ENCODE measurements around the gene STX2.

The STX2 gene

GRCh38 chr12:130780880-130781575, 58.0 kb downstream of the STX2 start:
- DNase-seq, result no peak
- no peak overlapping the region for H3K4me3 Mint-ChIP-seq
- TF ChIP-seq CTCF (IDR thresholded peaks at IDR 0.05), result no peak
- no peak overlapping the region for H3K27ac Mint-ChIP-seq
- peaks cover 19% of the 10 kb centered on the region for H3K9me3 Mint-ChIP-seq
- H3K27me3 Mint-ChIP-seq (ENCODE audit: low read depth, poor library complexity), result peaks cover 23% of the 10 kb centered on the region
- H3K36me3 Mint-ChIP-seq (ENCODE audit: low read depth), result peaks cover 25% of the 10 kb centered on the region
- H3K4me1 Mint-ChIP-seq, result peaks cover 7% of the 10 kb centered on the region

DNA sequence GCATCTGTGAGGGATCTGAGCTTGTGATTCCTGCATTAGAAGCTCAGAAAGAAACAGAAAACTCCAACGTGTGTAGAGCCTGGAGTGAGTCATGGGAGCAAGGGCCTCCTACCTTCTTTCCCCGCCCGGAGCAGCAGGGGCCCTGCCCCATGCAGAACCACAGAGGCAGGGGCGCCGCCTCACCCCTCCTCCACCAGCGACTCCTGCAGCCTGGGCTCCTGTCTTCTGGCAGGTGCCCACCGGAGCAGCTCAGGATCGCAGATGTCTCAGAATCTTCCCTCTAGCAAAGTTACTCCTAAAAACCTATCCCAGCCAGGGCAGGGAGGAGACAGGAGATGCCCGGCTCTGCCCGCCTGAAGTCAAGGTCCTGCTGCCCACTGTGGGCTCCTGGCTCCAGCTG, 58.7 kb downstream of the STX2 start:
- no peak for TF ChIP-seq CTCF (IDR thresholded peaks at IDR 0.05)
- Mint-ChIP-seq H3K27ac (no peak overlapping the region), H3K4me1 (peaks cover 14% of the 10 kb centered on the region), H3K27me3 (ENCODE audit: low read depth, poor library complexity) (peaks cover 29% of the 10 kb centered on the region), H3K9me3 (peaks cover 17% of the 10 kb centered on the region), H3K36me3 (ENCODE audit: low read depth) (peaks cover 23% of the 10 kb centered on the region), H3K4me3 (no peak overlapping the region)
- no peak for DNase-seq

GRCh38 chr12:130778776-130779175, 60.3 kb downstream of the STX2 start:
- peaks cover 14% of the 10 kb centered on the region for H3K4me1 Mint-ChIP-seq
- TF ChIP-seq CTCF (IDR thresholded peaks at IDR 0.05), result no peak

GRCh38 chr12:130776857-130777339, 62.2 kb downstream of the STX2 start:
- Mint-ChIP-seq H3K4me1 (peaks cover 14% of the 10 kb centered on the region), H3K36me3 (ENCODE audit: low read depth) (no peaks in the 10 kb centered on the region), H3K9me3 (no peaks in the 10 kb centered on the region), H3K27ac (no peak overlapping the region), H3K4me3 (peak overlapping the region; percentile 79), H3K27me3 (ENCODE audit: low read depth, poor library complexity) (peaks cover 31% of the 10 kb centered on the region)
- TF ChIP-seq CTCF (IDR thresholded peaks at IDR 0.05), result no peak
- DNase-seq, result no peak

More at GRCh38 chr12:130778776-130779175, 60.3 kb downstream of the STX2 start:
- peaks cover 8% of the 10 kb centered on the region for H3K36me3 Mint-ChIP-seq (ENCODE audit: low read depth)
- H3K9me3 Mint-ChIP-seq, result peaks cover 3% of the 10 kb centered on the region
- peaks cover 33% of the 10 kb centered on the region for H3K27me3 Mint-ChIP-seq (ENCODE audit: low read depth, poor library complexity)
- no peak overlapping the region for H3K27ac Mint-ChIP-seq
- no peak overlapping the region for H3K4me3 Mint-ChIP-seq
- no peak for DNase-seq

DNA sequence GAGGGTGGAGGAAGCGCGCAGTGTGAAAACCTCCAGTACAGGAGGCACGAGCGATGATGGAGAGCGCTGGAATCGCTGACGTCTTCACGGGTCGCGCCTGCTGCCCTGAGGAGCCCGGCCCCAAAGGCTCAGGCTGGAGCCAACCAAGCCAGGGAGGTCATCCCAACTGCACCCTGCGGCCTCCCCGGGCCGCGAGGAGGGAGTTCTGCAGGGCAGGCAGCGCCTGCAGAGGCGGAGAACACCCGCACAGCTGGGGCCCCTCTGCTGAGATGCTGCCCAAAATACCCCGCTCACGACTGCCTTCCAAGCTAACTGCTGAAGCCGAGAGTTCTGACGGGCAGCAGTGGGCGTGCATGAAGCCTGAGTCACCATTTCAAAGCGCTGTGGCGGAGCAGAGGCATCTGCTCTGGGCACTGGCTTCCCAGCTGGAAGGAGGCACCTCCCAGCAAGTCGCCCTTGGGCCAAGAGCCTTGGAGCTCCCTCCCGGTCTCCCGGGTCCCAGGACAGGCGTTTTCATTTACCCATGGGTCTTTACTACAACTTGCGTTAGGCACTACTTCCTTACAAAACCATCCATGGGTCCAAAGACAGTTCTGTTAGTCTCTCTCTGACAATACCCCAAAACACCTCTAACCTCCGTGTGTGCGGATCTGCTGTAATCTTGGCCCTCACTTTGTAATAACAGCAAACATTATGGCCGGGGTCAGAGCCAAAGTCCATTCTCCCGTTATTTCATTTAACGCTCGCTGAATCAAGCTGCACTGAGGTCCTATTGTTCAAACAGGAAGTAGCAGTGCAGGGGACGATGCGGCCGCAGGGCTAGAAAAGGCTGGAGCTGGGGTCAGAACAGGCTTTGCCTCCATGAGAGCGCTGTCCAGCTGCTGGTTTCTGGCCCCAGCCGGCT, 62.8 kb downstream of the STX2 start:
- Mint-ChIP-seq H3K27me3 (ENCODE audit: low read depth, poor library complexity) (peaks cover 31% of the 10 kb centered on the region), H3K36me3 (ENCODE audit: low read depth) (no peaks in the 10 kb centered on the region), H3K4me1 (peaks cover 14% of the 10 kb centered on the region), H3K9me3 (no peaks in the 10 kb centered on the region), H3K4me3 (peak overlapping the region; percentile 79), H3K27ac (no peak overlapping the region)
- TF ChIP-seq CTCF (IDR thresholded peaks at IDR 0.05), result no peak
- peak; percentile 73 for DNase-seq

Measured in nephron progenitor cell (in vitro differentiated cells).